DND-41 (cell line): ENCODE measurements around the gene TTLL9.

Experiments
- EZH2 ChIP-seq: IDR thresholded peaks from 3 replicates; pipeline ENCODE4 v1.6.1; 2012; ENCODE audit warnings: borderline replicate concordance, low read depth, mild to moderate bottlenecking, moderate library complexity, low read length, inconsistent platforms; ENCODE audit not compliant: severe bottlenecking
- TF ChIP-seq, protein P1 (sequence below): IDR thresholded peaks from 2 replicates; pipeline ENCODE4 v1.5.1; 2012; ENCODE audit warnings: borderline replicate concordance, low read length, moderate library complexity, mild to moderate bottlenecking; ENCODE audit not compliant: poor library complexity, severe bottlenecking; ENCODE audit errors: extremely low read depth

- TF ChIP-seq, protein P1, sequence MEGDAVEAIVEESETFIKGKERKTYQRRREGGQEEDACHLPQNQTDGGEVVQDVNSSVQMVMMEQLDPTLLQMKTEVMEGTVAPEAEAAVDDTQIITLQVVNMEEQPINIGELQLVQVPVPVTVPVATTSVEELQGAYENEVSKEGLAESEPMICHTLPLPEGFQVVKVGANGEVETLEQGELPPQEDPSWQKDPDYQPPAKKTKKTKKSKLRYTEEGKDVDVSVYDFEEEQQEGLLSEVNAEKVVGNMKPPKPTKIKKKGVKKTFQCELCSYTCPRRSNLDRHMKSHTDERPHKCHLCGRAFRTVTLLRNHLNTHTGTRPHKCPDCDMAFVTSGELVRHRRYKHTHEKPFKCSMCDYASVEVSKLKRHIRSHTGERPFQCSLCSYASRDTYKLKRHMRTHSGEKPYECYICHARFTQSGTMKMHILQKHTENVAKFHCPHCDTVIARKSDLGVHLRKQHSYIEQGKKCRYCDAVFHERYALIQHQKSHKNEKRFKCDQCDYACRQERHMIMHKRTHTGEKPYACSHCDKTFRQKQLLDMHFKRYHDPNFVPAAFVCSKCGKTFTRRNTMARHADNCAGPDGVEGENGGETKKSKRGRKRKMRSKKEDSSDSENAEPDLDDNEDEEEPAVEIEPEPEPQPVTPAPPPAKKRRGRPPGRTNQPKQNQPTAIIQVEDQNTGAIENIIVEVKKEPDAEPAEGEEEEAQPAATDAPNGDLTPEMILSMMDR: no peak
- no peak for TF ChIP-seq EZH2
Observed at GRCh38 chr20:31879143-31879987, 8.9 kb downstream of the TTLL9 start.
